GM19468 (cell line): ENCODE results near the gene RAB3GAP1.
"Not testable (repeated sequence)": the region's sequence is repeated elsewhere in the genome, so short reads cannot be mapped to it uniquely, and the experiment has no call there.

Experiments used
- ATAC-seq: cut with Tn5 transposase; IDR thresholded peaks from one replicate; pipeline ENCODE4 v1.9.1; 2021; ENCODE audit warnings: mild to moderate bottlenecking, moderate library complexity, moderate number of reproducible peaks; ENCODE audit not compliant: unreplicated experiment; ENCODE audit errors: extremely low read depth

The RAB3GAP1 gene

GRCh38 chr2:135052997-135053474 is 944 bp downstream of the RAB3GAP1 start:
- ATAC-seq, result peak; percentile 24

GRCh38 chr2:135055182-135055786 is 3.2 kb downstream of the RAB3GAP1 start:
- no peak for ATAC-seq

DNA sequence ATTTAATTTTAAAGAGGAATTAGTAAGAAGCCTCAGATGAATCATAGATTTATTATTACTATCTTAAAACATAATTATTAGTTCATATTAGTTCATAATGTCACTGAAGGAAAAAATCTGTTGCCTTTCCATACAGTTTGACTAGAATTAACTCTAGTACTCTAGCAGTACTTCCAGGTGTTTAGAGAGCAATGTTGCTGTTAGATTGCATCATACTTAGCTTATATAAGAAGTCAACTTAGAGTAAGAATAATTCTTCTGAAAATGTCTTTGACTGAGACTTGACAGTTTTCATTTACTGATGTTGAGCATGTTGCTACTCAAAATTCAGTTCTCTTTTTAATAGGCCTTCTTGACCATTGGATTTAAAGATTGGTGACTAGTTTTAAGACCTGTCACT is 4.7 kb downstream of the RAB3GAP1 start:
- no peak for ATAC-seq

GRCh38 chr2:135059577-135059976 is 7.5 kb downstream of the RAB3GAP1 start:
- ATAC-seq, result no peak

GRCh38 chr2:135063210-135063609 is 11.1 kb downstream of the RAB3GAP1 start:
- ATAC-seq, result no peak

DNA sequence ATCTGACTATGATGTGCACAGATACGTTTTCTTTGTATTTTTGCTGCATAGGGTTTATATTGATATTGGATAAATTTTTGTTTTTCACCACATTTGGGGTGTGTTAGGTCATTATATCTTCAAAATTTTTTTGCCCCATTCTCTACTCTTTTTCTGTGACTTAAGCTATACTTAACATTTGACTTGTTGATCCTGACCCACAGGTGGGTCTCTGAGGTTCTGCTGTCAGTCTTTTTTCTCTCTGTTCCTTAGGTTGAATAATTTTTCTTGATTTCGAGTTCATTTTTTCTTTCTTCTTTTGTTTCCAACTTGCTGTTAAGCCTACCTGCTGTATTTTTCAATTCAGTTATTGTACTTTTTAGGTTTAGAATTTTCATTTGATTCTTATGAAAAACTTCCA is 12.1 kb downstream of the RAB3GAP1 start:
- ATAC-seq, result no peak

- no peak for ATAC-seq
These were observed 14.6 kb downstream of the RAB3GAP1 start for GRCh38 chr2:135066710-135067109.

GRCh38 chr2:135072125-135072997 is 20.3 kb downstream of the RAB3GAP1 start:
- no peak for ATAC-seq

- ATAC-seq, result no peak
These were observed 22.1 kb downstream of the RAB3GAP1 start for GRCh38 chr2:135074216-135074615.

DNA sequence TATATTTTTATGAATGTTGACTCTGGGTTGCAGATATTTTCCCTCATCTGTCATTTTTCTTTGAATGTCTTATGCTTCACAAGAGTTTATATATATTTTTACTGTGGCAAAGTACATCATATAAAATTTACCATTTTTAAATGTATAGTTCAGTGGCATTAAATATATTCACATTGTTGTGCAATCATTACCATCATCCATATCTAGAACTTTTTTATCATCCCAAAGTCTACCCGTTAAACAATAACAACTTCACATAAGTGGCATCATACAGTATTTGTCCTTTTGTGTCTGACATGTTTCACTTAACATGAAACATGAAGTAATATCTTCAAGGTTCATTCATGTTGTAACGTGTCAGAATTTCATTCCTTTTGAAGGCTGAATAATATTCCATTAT is 24.5 kb downstream of the RAB3GAP1 start:
- ATAC-seq, result no peak

DNA sequence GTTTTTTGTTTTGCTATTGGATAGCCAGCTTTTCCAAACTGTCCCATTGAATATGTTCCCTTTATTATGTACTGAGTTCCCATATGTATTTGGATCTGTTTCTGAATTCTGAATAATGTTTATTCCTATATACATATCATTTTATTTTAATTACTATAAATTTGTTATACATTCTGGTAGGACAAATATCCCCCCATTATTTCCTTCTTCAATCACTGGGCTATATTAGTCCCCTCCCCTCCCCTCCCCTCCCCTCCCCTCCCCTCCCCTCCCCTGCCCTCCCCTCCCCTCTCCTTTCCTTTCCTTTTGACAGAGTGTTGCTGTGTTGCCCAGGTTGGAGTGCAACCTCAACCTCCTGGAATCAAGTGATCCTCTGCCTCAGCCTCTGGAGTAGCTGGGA is 26.3 kb downstream of the RAB3GAP1 start:
- no peak for ATAC-seq

- ATAC-seq, result no peak
These were observed 34.1 kb downstream of the RAB3GAP1 start for GRCh38 chr2:135086222-135086621.

GRCh38 chr2:135089597-135089996 is 37.5 kb downstream of the RAB3GAP1 start:
- not testable (repeated sequence) for ATAC-seq

DNA sequence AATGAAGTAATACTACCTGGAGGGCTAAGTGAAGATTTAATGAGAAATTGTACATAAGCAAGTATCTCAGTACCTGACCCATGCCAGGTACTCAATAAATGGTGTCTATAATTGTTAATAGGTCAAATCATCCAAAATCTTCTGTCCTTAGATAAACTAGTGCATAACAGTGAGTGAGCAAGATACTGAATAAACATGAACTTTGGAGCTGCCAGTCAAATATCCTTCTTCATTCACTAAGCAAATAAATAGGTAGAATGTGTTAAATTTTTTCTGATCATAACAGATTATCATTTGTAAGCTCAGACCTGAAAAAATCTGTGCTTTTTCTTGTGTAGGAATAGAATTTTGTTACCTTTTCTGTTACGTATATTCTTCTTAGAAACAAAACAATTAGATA is 39.6 kb downstream of the RAB3GAP1 start:
- no peak for ATAC-seq

GRCh38 chr2:135093193-135093592 is 41.1 kb downstream of the RAB3GAP1 start:
- ATAC-seq, result no peak

- no peak for ATAC-seq
These were observed 41.7 kb downstream of the RAB3GAP1 start for GRCh38 chr2:135093670-135094330.

DNA sequence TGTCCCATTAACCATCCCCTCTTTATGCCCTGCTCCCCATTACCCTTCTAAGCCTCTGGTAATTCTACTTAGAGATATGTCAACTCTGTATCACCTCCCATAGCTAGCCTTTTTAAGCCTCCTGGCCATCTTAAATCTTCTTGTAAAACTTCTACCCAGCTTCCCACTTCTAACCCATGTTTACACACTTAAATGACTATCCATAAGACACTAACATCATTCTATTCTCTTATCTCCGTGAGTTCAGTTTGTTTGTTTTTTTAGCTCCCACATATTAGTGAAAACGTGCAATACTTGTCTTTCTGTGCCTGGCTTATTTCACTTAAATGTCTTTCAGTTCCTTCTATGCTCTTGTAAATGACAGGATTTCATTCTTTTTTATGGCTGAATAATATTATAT is 42.4 kb downstream of the RAB3GAP1 start:
- no peak for ATAC-seq

DNA sequence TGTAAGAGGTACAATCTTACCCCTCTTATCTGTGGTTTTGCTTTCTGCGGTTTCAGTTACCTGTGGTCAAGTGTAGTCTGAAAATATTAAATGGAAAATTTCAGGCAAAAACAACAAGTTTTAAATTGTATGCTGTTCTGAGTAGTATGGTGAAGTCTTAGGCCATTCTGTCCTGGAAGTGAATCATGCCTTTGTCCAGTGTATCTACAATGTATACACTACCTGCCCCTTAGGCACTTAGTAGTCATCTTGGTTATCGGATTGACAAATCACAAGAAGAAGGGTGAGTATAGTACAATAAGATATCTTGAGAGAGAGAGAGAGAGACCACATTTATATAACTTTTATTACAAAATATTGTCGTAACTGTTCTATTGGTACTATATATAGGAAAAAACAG is 43.5 kb downstream of the RAB3GAP1 start:
- no peak for ATAC-seq

DNA sequence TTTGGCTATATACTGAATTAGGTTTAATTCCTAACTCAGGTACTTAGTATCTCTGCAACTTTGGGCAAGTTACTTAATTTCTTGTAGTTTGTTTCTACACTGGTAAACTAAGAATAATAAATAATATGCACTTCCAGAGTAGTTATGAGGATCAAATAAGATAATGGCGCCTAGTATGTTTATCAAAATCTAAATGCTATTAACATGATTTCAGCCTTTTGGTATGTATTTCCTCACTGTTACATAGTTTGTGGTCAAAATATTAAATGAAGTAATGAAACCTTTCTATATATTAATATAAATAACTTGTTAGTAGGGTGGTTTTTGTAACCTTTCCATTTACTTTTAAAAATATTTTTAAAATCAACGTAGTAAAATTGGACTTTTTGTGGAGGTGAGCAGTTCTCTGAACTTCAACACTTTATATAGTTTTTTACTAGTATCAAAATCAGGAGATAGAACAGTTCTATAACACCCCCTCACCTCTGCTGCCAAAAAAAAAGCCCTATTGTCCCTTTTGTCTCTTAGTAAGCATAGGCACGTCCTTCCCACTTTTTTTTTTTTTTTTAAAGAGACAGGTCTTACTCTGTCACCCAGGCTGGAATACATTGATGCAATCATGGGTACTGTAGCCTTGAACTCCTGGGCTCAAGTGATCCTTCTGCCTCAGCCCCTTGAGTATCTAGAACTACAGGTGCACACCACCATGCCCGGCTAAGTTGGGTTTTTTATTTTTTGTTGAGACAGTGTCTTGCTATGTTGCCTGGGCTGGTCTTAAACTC is 44.8 kb downstream of the RAB3GAP1 start:
- ATAC-seq, result no peak

DNA sequence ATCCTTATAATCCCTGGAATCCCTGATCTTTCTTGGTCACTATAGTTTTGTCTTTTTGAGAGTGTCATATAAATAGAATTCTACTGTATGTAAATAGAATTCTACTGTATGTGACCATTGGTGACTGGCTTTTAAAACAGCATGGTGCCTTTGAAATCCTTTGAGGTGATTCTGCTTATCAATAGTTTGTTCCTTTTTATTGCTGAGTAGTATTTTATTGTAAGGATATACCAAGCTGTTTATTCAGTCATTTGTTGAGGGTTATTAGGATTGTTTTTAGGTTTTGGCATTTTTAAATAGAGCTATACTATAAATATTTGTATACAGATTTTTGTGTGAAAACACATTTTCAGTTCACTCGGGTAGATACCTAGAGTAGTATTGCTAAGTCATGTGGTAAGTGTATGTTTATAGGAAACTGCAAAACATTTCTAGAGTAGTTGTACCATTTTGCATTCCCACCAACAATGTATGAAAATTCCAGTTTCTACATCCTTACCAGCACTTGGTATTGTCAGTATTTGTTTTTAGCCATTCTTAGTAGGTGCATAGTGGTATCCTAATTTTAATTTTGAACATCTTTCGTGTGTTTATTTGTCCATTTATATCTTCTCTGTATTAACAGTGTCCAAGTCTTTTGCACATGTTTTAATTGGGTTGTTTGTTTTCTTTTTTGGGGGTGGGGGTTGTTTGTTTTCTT is 45.6 kb downstream of the RAB3GAP1 start:
- ATAC-seq, result no peak
